GM21619 (cell line): ENCODE data around the gene FMNL2.
"Not testable (repeated sequence)": the region's sequence is repeated elsewhere in the genome, so short reads cannot be mapped to it uniquely, and the experiment has no call there.

Source experiments
- ATAC-seq: cut with Tn5 transposase; IDR thresholded peaks from one replicate; pipeline ENCODE4 v1.9.1; 2021; ENCODE audit not compliant: unreplicated experiment

The FMNL2 gene

DNA sequence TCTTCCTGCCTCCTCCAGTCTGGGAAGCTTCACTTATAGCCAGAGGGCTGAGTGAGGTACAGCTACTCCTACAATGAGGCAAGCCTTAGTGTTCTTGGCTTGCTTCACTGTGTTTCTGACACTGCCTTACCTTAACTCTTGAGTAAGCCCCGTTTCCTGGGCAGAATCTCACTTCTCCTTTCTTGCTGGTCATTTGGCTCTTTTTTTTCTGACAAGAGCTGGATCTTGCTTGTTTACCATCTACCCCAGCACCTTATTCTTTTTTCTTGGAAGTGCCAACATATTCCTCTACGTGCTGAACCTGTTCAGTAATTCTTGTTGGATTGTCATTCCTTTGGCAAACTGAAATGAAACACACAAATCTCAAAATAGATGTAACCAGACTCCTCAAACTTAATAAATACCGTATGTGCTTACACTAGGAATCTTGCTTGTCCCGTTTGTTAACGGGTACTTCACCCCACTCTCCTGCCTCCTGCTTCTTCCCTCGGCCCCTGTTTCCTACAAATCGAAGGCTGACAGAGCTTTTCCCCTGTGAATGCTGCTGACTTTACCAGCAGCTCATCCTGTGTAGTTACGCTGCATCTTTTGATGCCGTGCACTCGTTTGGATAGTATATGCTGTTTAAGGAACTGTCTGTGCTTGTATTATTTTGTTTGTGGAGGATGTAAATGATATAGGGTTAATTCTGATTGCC, 132.2 kb downstream of the FMNL2 start:
- ATAC-seq, result peak; percentile 94

DNA sequence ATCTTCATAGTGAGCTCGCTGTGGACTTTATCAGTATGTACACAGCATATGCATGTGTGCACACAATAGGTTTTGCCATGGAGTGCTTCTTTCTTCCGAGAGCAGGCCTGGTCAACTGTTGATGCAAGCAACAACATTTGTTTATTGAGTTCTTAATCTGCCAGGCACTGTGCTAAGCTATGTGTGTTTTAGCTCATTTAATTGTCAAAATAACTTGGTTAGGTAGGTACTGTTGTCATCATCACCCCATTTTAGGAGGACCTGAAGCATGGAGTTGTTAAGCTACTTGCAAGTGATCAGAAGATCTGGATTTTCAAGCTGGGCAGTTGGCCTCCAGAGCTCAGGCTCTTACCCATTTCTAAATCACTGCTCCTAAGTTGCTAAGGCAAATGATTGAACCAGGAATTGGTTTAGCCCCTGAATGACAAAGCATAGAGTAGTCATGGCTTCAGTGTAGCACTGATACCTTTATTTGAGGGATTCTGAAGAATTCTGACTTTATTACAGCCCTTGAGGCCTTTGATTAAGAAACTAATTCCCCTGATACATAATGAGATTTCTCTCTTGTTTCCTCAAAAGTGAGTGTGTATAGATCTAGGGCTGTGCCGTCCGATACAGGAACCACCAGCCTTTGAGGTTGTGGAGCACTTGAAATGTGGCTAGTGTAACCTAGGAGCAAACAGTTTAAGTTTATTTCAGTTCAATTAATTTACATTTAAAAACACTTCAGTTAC, 132.9 kb downstream of the FMNL2 start:
- ATAC-seq, result no peak

DNA sequence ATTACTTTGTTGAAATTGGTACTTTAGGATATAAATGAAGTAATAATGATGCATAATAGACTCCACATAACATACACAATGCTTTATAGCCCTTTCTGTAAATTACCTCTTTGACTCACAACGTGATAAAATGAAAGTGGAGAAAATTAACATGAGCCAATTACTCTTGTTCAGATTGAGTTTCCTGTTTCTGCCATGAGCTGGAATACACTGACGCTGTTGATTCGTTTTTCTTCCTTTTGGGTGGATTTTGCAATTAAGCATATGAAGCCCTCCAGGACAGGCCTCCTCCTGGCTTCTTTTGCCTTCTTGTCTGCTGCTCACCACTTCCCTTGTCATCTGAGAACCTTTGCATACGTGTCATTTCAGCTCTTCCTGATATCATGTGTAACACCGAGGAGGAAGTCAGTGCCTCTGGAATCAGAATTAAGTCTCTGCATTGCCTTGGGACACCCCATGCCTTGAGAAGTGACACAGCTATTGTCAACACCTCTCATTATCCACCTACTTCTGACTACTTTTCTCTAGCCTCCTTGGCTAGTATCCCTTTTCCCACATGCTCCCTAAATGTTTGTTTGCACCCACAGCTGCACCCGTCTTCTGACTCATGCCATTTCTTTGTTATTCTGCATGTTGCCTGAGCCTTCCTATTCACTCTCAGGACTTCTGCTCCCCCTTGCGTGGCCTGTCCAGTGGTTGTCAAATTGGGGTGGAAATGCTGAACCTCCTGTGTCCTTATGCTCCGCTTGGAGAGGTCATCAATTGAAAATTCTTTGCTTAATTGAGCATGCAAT, 134.1 kb downstream of the FMNL2 start:
- ATAC-seq, result no peak

DNA sequence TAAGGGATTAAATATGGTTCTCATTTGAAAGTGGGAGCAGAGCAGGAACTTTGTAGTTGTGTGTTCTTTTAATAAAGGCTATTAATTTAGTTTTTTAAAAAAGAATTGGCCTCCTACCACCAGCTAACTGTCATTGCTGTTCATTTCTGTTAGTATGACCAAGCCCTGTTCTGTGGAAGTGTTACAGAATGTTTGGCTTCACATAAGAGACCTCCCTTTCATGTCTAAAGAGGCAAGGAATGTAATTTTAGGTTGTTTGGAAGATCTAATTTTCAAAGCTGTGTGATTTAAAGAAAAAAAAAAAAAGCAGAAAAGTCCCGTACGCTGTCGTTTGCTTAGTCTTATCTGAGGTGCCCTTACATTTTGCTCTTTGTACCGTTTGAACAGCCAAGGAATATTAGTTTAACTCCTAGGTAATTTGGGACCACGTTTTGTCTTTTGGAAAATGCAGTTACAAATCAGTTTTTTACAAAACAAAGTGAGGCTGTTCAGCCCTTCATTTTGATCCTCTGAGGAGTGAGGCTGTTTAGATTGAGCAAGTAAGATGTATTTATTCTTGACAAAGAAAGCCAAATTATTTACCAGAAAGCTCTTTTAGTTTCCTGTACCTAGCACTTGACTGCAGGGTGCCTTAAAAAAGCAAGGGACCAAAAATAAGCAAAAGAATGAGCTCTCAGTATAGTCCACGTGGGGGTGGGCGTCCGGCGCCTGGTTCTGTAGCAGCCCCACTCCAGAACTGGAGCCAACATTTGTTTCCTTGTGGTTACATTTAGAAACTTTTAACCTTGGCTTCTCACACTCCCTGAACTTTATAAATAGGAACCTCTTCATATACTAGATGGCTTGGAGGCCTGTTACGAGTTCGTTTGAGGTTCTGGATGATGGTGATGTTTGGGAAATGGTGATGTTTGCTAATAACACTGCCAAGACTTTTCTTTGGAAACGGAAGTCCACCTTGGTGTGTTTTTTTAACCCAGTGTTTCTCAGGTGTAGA, 136.2 kb downstream of the FMNL2 start:
- ATAC-seq, result no peak

DNA sequence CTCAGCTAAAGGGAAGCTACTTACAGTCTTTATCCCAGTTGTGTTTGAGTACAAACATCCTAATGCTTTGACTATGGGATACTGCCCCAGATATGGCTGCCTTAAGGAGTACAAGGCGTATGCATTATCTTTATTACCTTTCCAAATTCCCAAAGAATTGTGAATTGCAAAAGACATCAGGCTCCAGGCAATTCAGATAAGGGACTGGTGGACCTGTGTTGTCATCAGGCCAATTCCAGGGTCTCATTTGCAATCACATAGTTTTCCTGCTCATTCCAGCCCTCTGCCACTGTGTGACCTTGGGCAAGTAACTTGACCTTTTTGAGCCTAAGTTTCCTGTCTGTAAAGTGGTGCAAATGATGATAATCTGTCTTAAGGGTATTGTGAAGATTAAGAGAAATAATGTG, 137.5 kb downstream of the FMNL2 start:
- no peak for ATAC-seq

DNA sequence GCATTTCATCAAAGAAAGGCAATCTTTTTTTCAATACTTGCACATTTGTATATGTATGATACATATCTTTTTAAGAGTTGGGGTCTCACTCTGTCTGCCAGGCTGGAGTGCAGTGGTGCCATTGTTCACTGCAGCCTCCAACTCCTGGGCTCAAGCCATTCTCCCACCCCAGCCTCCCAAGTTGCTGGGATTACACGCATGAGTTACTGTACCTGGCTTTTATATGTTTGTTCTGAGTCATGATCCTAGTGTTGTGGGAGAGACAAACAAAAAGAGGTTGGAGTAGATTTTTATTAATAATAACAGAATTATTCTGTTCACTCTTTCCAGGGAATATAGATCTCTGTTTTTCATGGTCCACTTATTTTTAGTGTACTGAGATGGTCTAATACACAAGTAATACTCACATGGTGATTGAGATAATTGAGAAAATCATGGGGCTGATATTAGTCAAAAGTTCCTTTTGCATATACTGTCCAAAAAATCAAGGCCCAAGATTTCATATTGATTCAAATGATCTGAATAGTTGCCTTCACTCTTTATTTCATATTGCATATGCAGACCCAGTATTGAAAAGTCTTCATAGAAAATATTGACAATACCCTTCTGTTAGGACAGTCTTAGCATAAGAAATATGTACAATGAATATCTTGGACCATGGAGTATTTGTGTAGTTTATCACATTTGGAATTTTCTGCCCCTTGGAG, 138.3 kb downstream of the FMNL2 start:
- no peak for ATAC-seq

DNA sequence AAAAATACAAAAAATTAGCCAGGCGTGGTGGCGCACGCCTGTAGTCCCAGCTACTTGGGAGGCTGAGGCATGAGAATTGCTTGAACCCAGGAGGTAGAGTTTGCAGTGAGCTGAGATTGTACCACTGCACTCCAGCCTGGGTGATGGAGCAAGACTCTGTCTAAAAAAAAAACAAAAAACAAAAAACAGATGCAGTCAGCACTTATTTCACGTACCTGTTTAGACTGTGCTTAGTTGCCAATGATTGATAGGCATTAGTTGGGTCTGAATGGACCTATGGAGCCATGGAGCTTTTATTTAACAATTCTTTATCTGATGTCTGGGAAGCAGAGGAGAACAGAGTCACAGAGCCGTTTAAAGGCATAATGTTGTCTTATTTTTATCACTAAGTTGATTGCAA, 139.5 kb downstream of the FMNL2 start:
- ATAC-seq, result not testable (repeated sequence)

DNA sequence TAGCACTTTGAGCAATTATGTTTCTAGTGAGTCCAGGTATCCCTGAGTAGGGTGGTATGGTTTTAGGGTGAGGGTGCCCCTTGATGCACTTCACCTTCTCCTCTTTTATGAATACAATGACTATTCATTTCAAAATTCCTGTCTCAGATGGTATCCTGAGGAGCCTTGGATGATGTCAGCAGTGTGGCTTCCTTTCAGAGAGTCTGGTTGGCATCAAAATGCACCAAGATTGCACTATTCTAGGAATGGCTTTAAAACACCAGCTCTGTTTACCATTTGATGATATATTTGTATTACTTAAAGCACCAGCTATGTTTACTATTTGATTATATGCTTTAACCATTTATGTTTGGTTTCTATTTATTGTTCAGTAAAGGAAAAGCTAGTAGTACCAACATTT, 141.0 kb downstream of the FMNL2 start:
- no peak for ATAC-seq

DNA sequence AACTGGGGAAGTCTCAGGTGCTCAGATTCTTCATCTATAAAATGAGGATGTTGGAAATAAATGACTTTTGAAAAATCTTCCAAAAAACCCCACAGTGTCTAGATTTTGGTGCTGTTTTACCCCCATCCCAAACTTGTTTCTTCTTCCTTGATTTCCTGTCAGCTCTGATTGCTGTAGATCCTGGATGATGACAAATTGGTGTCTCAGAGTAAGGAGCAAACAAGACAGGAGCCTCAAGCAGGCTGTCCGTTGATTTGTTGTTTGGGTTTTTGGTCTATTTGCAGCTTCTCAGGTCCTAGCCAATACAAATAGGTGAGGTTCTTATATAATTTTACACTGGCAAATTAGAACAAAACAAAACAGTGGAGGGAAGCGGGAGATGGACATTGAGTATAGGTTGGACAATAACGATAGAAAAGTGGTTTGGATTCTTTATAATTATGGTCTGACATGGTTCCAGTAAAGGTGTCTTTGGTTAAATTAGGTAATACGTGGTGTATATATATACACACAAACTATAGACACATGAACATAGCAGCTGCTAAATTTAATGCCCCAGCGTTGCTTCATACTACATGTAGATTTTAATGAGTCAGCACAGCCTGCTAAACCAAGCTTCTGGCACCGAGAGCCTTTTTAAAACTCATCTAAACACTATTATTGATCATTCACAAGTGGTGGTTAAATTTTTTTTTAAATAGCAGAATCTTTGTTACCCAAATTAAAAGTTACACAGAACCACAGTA, 142.5 kb downstream of the FMNL2 start:
- ATAC-seq, result no peak

DNA sequence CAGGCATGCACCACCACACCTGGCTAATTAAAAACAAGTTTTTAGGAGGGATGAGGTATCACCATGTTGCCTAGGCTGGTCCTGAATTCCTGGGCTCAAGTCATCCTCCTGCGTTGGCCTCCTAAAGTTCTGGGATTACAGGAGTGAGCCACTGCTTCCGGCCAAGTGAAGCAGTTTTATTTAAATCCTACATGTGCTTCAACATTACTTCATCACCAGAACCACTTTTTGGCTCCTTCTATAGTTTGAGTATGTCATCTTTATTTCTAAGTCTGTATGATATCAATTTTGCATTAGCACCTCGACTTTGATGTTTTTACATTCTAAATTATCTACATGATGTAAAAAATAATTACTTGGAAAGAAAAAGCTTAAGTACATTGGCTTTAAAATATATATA, 144.3 kb downstream of the FMNL2 start:
- no peak for ATAC-seq

DNA sequence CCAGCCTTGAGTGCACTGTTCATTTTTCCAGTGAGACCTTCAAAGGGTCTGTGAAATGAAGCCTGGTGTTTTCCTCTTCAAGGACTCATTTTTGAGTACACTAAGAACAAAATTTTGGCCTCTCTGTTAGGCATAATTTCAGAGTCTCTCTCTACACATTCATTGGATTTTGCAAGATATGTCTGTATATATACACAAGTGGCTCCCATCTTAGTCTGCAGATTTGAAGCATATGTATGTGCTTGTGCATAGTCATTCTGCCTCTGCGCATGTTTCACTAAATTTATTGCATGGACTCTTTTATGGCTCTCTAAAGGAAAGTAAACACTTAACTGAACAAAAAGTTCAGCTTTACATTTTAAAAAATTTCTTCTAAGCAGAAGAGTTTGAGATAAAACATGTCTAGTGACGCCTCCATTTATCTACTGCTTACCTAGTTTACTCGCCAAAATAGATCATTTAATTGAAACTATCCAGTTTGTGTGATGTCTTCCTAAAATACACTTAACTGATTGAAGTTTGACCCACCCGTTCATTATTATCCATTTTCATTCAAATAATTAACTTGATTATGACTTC, 145.9 kb downstream of the FMNL2 start:
- ATAC-seq, result no peak

DNA sequence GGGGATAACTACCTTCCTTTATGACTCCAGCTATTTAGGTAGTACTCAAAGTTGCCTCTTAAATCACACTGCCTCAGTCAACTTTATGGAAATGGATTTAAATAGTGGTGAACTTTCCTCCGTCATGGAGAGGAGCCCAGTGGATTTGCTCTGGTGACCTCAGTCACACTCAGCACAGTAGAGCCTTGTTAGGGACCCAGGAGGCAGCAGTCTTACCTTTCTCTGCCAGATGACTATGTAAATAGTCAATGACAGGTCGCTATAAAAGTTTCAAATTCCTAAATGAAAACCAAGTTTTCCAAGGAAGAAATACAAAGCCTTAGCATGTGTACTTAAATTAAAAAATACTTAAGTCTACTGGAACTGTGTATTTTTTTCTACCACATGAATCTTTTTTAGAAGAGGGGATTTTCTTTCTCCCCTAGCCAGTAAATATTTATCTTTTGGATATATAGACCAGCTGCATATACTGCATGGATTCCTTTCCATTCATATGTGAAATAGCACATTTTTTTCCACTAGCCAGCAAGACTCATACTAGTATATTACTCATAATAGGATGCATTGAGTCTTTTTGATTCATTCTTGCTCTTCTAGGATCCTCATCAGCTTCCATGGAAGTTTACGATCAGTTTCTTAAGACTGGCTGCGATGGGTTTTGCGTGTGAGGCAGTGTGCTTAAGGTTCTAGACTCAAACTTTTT, 147.1 kb downstream of the FMNL2 start:
- no peak for ATAC-seq

DNA sequence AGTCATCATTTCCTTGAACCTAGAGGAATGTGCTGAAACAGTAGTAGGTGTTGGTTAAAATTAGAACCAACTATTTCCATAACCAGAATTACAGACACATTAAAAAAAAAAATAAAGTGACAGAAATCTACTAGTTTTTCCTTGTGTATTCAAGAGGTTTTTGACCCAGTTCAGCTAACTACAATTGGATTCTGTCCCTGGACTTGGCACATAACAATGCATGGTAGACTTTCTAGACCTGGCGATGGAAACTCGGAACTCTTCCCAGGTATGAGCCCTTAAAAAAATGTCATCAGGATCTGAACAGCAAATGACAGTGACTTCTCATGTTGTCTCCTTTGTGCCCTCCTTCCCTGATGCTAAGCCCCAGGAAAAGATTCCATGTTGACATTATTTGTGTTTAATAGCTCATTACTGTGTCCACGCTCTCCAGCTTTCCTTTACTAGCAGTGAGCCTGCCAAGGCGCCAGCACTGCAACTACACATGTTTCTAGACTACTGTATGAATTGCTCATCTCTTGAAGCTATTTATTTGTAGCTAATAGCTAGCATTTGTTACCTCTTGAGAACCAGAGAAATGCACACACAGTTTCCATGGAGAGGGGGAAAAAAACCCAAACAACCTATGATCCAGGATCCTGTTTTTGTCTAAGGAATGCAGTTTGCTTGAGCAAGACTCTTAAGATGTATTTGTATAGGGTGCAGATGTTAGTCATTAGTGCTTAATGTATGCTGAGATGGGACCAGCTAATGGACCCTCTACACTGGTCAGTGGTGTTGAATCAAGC, 148.5 kb downstream of the FMNL2 start:
- no peak for ATAC-seq

DNA sequence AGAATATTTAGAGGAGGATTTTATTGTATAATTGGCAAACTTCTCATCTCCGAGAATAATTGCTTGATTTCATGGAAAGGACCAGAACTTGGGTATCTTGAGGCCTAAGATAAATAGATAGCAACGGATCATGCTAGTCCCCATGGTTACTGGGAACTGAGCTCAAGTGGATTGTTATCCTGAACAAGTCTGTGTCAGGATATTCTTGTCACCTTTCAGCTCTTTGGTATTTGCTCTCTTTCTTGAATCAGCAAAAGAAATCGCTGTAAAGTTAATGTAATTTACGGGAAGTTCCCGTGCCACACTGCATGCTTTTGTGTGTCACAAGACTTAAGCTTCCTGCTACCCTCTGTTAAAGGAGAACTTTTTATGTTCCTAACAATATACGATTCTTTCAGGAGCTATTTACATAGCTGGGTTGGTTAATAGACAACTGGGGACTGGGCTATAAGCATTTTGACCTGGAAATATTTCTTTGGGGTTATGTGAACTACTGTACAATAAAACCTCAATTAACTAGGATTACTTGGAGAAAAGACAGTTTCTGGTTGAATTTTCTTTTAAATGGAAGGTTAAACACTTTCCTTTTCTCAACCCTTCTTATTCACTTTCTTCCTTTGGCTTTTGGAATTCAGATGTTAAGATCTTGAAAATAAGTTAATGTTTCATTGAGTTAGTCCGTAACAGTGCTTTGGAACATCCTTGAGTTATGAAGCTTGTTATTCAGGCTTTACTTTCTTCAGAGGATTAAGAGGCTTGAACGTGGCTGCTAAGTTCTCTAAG, 151.2 kb downstream of the FMNL2 start:
- ATAC-seq, result no peak

DNA sequence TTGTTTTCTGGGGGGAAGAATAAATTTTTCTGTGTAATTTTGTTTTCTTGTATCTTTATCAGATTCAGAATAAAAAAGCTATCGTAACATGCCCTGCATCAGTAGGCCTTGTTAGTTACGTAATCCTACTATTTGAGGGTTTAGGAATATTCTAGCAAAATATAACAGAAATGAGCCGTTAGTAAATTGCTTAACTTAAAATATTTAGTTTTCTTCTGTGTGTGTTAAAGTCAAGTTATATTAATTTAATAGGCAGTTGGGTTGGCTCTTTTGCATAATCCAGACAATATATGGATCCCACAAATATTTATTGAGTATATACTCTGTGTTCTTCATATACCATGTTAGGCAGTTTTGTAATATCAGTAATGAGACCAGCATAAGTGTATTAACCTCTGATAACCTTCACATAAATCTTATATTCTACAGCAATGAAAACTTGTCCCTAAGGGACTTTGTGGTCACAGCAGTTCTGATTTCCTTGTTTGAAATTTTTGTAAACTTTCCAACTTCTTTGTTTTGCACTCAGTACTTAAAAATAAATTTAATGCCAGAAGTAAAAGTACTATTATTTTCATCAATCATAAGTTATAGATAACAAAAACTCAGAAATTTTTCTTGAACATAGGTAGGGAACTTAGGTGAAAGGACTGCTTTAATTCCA, 151.9 kb downstream of the FMNL2 start:
- no peak for ATAC-seq

DNA sequence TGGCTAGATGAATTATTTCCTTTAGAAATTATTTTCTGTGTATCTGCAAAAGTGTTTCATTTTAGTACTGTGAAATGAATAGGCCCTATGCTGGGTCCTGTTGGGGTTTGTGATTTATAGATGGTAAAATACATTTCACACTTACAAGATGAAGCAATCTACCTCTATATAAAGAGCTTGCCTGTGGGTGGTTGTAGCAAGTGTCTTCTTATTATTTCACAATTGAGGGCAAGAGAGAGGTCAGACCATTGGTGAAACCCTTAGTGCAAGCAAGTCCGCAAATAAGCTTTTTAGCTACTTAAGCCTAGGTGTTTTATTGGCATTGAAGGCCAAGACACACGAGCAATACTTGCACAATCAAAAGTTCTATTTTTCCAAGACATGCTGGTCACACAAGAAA, 153.1 kb downstream of the FMNL2 start:
- no peak for ATAC-seq
